WTC11 (cell line): Measurements from ENCODE around the gene GRM4. TPM values are rescaled to one million over a fixed set of nuclear protein-coding genes. Genes with fewer than 3 reads are reported as not detected.
A peak's percentile ranks its signal among the peaks of the same experiment; 100 is the strongest.

Experiments
- ATAC-seq: fragments of 200-7000 bp; cut with Tn5 transposase; 2 replicates; pipeline ENCODE4 v1.10.0; 2021; ENCODE audit warnings: mild to moderate bottlenecking, moderate library complexity
- CTCF ChIA-PET: fragments of 300-600 bp; sonication (Branson Sonifier 250); formaldehyde crosslinking; loops from one replicate; lab custom pipeline; 2021; ENCODE audit warnings: antibody characterized with exemption; lab: Charles Lee
- POLR2A ChIA-PET: fragments of 350-600 bp; sonication (Branson Sonifier 250); formaldehyde crosslinking; loops from one replicate; lab custom pipeline; 2021; ENCODE audit warnings: antibody characterized with exemption; lab: Charles Lee
- DNase-seq: peaks from one replicate; pipeline ENCODE4 v3.0.0; 2021; ENCODE audit warnings: low spot score
- H3K27ac Mint-ChIP-seq: 2 replicates; pipeline ENCODE4 v1.8.0; 2021; ENCODE audit warnings: mixed read lengths
- H3K27me3 Mint-ChIP-seq: 2 replicates; pipeline ENCODE4 v1.8.0; 2021; ENCODE audit warnings: low read depth, mild to moderate bottlenecking, moderate library complexity, mixed read lengths
- H3K36me3 Mint-ChIP-seq: 2 replicates; pipeline ENCODE4 v1.8.0; 2021; ENCODE audit warnings: mixed read lengths
- H3K4me1 Mint-ChIP-seq: 2 replicates; pipeline ENCODE4 v1.8.0; 2022; ENCODE audit warnings: mixed read lengths
- H3K4me3 Mint-ChIP-seq: 2 replicates; pipeline ENCODE4 v1.8.0; 2021; ENCODE audit warnings: mild to moderate bottlenecking, moderate library complexity, mixed read lengths
- H3K9me3 Mint-ChIP-seq: 2 replicates; pipeline ENCODE4 v1.8.0; 2021; ENCODE audit warnings: mixed read lengths
- ATF1 ChIP-seq: sonication (generic); formaldehyde crosslinking; IDR thresholded peaks from 2 replicates; pipeline ENCODE4 v1.8.1; 2023; ENCODE audit warnings: mild to moderate bottlenecking, moderate library complexity, missing genetic modification reagents
- HMGA2 ChIP-seq: fragments of 250-450 bp; sonication (Bioruptor Pico); IDR thresholded peaks from 2 replicates; pipeline ENCODE4 v1.4.0; 2021; ENCODE audit warnings: mild to moderate bottlenecking, moderate library complexity
- microRNA-seq: library from miRNA; unstranded; fragments of <30 nt; microRNA quantifications from one replicate; pipeline ENCODE4 v1.2.0, GENCODE V29; 2022; ENCODE audit warnings: borderline number of aligned reads
- total RNA-seq: library from RNA; stranded (reverse); gene quantifications from 3 replicates; pipeline ENCODE4 v1.2.3, GENCODE V29; 2021
- TF ChIP-seq, protein P1 (sequence below): fragments of 250-450 bp; sonication (Bioruptor Pico); IDR thresholded peaks from 2 replicates; pipeline ENCODE4 v1.9.0; 2021; ENCODE audit warnings: mild to moderate bottlenecking, borderline replicate concordance
- TF ChIP-seq, protein P2 (sequence below): sonication (generic); formaldehyde crosslinking; conservative IDR thresholded peaks from 2 replicates; pipeline ENCODE4 v1.8.1; 2023; ENCODE audit warnings: mild to moderate bottlenecking, low read depth, missing genetic modification reagents, moderate library complexity

The GRM4 gene
- total RNA-seq, 1 experiment from 2014 or later: 34.5 TPM

DNA sequence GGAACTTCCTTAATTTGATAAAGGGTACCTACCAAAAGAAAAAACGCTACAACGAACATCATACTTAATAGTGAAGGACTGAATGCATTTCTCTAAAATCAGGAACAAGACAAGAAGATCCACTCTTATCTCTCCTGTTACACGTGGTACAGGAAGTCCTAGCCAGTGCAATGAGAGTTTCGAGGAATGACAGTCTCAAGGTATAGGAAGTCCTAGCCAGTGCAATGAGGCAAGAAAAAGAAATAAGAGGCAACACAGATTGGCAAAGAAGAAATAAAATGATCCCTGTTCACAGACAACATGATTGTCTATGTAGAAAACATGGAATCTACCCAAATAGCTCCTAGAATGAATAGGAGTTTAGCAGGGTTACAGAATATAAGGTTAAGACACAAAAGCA, 174.3 kb downstream of the GRM4 start:
- H3K27me3 Mint-ChIP-seq: peaks cover 46% of the 10 kb centered on the region
- no peak overlapping the region for H3K4me3 Mint-ChIP-seq
- POLR2A ChIA-PET: no interaction called here
- DNase-seq: no peak
- no peak overlapping the region for H3K27ac Mint-ChIP-seq
- H3K4me1 Mint-ChIP-seq: peaks cover 5% of the 10 kb centered on the region
- H3K9me3 Mint-ChIP-seq: peaks cover 12% of the 10 kb centered on the region
- TF ChIP-seq HMGA2 (CRISPR knock-in tag): no peak
- TF ChIP-seq, protein P1, sequence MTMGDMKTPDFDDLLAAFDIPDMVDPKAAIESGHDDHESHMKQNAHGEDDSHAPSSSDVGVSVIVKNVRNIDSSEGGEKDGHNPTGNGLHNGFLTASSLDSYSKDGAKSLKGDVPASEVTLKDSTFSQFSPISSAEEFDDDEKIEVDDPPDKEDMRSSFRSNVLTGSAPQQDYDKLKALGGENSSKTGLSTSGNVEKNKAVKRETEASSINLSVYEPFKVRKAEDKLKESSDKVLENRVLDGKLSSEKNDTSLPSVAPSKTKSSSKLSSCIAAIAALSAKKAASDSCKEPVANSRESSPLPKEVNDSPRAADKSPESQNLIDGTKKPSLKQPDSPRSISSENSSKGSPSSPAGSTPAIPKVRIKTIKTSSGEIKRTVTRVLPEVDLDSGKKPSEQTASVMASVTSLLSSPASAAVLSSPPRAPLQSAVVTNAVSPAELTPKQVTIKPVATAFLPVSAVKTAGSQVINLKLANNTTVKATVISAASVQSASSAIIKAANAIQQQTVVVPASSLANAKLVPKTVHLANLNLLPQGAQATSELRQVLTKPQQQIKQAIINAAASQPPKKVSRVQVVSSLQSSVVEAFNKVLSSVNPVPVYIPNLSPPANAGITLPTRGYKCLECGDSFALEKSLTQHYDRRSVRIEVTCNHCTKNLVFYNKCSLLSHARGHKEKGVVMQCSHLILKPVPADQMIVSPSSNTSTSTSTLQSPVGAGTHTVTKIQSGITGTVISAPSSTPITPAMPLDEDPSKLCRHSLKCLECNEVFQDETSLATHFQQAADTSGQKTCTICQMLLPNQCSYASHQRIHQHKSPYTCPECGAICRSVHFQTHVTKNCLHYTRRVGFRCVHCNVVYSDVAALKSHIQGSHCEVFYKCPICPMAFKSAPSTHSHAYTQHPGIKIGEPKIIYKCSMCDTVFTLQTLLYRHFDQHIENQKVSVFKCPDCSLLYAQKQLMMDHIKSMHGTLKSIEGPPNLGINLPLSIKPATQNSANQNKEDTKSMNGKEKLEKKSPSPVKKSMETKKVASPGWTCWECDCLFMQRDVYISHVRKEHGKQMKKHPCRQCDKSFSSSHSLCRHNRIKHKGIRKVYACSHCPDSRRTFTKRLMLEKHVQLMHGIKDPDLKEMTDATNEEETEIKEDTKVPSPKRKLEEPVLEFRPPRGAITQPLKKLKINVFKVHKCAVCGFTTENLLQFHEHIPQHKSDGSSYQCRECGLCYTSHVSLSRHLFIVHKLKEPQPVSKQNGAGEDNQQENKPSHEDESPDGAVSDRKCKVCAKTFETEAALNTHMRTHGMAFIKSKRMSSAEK (CRISPR knock-in tag): no peak
- TF ChIP-seq, protein P2, sequence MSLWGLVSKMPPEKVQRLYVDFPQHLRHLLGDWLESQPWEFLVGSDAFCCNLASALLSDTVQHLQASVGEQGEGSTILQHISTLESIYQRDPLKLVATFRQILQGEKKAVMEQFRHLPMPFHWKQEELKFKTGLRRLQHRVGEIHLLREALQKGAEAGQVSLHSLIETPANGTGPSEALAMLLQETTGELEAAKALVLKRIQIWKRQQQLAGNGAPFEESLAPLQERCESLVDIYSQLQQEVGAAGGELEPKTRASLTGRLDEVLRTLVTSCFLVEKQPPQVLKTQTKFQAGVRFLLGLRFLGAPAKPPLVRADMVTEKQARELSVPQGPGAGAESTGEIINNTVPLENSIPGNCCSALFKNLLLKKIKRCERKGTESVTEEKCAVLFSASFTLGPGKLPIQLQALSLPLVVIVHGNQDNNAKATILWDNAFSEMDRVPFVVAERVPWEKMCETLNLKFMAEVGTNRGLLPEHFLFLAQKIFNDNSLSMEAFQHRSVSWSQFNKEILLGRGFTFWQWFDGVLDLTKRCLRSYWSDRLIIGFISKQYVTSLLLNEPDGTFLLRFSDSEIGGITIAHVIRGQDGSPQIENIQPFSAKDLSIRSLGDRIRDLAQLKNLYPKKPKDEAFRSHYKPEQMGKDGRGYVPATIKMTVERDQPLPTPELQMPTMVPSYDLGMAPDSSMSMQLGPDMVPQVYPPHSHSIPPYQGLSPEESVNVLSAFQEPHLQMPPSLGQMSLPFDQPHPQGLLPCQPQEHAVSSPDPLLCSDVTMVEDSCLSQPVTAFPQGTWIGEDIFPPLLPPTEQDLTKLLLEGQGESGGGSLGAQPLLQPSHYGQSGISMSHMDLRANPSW (CRISPR knock-in tag): no peak
- no peak for TF ChIP-seq ATF1 (CRISPR knock-in tag)
- CTCF ChIA-PET: no interaction called here
- peaks cover 5% of the 10 kb centered on the region; the same call in 1 of the 2 replicates for H3K36me3 Mint-ChIP-seq
- no peak for ATAC-seq

Small RNA genes within 50 kb of the gene (microRNA-seq; reads per million reads assigned to microRNA genes)
- gene MIR1275: 6.6 reads per million, percentile 19 among the genes with 10 or more reads in this experiment

Other genes with a start within 250 kb of the GRM4 start
- 2,446 to 2,677 TPM (median 2,610 TPM) in 3 replicates for gene HMGA1, start 90.8 kb upstream of the GRM4 start, total RNA-seq
- 11.7 to 15.1 TPM (median 14.1 TPM) in 3 replicates for gene SMIM29, start 102.9 kb upstream of the GRM4 start, total RNA-seq
- 24.6 to 30.0 TPM (median 24.8 TPM) in 3 replicates for gene NUDT3, start 246.6 kb upstream of the GRM4 start, total RNA-seq